IPS-20b (cell line): ENCODE data around the gene NUFIP2.

Experiments
- H3K27ac ChIP-seq: one replicate; pipeline ENCODE4 v1.5.1; 2013; ENCODE audit warnings: low read length
- H3K27me3 ChIP-seq: 2 replicates; pipeline ENCODE4 v1.6.1; 2013; ENCODE audit warnings: mild to moderate bottlenecking, low read length, inconsistent platforms; ENCODE audit not compliant: insufficient read depth
- H3K36me3 ChIP-seq: 2 replicates; pipeline ENCODE4 v1.6.1; 2013; ENCODE audit warnings: low read depth, mild to moderate bottlenecking, inconsistent platforms, low read length, moderate library complexity; ENCODE audit not compliant: insufficient read depth
- H3K4me1 ChIP-seq: 2 replicates; pipeline ENCODE4 v1.6.1; 2013; ENCODE audit warnings: mild to moderate bottlenecking, control low read depth, inconsistent platforms, low read length, moderate library complexity; ENCODE audit not compliant: insufficient read depth
- H3K4me3 ChIP-seq: 2 replicates; pipeline ENCODE4 v1.5.1; 2013; ENCODE audit warnings: mild to moderate bottlenecking, low read length, inconsistent platforms
- H3K9ac ChIP-seq: 2 replicates; pipeline ENCODE4 v1.6.1; 2013; ENCODE audit warnings: low read depth, mild to moderate bottlenecking, inconsistent platforms, low read length, moderate library complexity
- H3K9me3 ChIP-seq: 2 replicates; pipeline ENCODE4 v1.6.1; 2013; ENCODE audit warnings: mild to moderate bottlenecking, low read depth, low read length, inconsistent platforms; ENCODE audit not compliant: insufficient read depth

Gene NUFIP2

DNA sequence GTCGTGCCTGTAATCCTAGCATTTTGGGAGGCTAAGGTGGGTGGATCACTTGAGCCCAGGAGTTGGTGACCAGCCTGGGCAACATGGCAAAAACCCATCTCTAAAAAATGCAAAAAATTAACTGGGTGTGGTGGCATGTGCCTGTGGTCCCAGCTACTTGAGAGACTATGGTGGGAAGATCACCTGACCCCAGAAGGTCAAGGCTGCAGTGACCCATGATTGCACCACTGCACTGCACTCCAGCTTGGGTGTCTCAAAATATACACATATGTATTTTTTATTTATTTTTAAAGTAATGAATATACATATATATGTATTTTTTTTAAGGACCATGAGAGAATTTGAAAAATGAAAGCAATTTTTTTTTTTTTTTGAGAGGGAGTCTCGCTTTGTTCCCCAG, 5.1 kb upstream of the NUFIP2 start:
- Histone ChIP-seq H3K27me3 (no peaks in the 10 kb centered on the region), H3K36me3 (no peaks in the 10 kb centered on the region), H3K4me1 (peaks cover 5% of the 10 kb centered on the region; the same call in 1 of the 2 replicates), H3K9me3 (no peaks in the 10 kb centered on the region), H3K9ac (no peak overlapping the region), H3K4me3 (no peak overlapping the region), H3K27ac (no peak overlapping the region)

DNA sequence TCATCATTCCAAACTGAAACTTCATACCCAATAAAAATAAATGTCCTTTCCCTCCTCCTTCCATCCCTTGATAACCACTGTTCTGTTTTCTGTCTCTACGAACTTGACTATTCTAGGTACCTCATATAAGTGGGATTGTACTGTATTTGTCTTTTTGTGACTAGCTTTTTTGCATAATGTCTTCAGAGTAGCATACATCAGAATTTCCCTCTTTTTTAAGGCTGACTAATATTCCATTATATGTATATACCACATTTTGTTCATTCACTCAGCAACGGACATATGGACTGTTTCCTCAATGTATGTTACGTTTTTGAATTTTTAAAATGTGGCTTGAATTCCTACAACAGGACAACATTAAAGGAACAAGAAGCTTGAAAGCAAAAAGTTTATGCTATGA, 1.5 kb upstream of the NUFIP2 start:
- Histone ChIP-seq H3K4me3 (no peak overlapping the region), H3K27me3 (no peaks in the 10 kb centered on the region), H3K4me1 (peaks cover 5% of the 10 kb centered on the region; the same call in 1 of the 2 replicates), H3K9ac (no peak overlapping the region), H3K27ac (no peak overlapping the region), H3K9me3 (no peaks in the 10 kb centered on the region), H3K36me3 (peaks cover 5% of the 10 kb centered on the region)

DNA sequence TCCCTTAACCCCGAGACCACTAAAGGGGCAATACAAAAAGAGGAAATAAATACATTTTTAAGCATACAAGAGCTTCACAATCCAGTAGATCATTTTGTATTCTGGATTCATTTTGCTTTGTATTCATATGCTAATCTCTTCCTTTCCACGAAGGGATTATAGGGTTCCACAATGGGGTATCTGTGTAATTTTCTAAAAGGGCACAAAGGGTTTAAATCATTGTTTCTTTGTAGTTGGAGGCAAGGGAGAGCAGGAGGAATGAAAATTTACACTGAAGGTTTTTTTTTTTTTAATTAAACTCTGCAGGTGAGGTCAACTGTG, 592 bp upstream of the NUFIP2 start:
- no peaks in the 10 kb centered on the region for H3K27me3 ChIP-seq
- H3K36me3 ChIP-seq = peaks cover 14% of the 10 kb centered on the region
- peak overlapping the region; percentile 84 for H3K27ac ChIP-seq
- H3K9ac ChIP-seq = peak overlapping the region; percentile 97
- peaks cover 5% of the 10 kb centered on the region; the same call in 1 of the 2 replicates for H3K4me1 ChIP-seq
- no peaks in the 10 kb centered on the region for H3K9me3 ChIP-seq
- peak overlapping the region; percentile 95 for H3K4me3 ChIP-seq

DNA sequence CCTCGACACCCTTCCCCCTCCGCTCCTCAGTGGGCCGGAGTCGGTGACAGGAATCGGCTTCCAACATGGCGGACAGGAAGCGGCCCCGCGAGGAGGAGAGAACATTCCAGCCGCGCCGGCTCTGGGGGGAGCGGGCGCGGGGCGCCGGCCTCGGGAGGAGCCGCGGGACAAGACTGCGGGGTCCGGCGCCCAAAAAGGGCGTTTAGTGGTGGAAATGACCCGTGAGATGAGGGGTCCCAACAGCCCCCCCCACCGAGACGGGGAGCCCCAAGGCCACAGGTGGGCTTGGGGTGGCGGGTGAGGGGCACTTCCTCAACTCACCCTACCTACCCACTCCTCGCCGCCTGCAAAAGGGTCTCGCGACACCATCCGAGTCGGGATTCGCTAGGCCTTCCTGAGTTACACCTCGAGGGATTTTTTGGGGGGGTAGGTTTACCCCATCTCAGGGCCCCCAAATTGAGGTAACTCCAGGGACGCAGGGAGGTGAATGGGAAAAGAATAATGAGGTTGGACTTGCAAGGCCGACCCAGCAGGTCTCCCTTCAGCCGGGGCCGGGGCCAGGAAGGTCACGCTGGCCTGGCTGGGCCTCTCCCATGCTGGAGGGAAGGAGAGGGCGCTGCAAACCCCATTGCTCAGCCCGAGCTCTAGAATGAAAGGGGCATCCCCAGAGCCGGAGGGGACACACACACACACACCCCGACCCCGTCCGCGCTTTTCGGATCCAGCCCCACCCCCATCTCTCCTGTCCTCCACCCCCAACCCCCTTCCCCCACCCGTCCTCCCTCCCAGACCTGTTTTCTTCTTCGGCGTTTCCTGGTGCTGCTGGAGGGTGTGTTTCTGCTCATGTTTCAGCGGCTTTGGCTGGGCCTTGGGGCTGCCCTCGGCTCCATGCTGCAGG, 707 bp downstream of the NUFIP2 start:
- Histone ChIP-seq H3K9ac (peak overlapping the region; percentile 97), H3K9me3 (no peaks in the 10 kb centered on the region), H3K27me3 (no peaks in the 10 kb centered on the region), H3K36me3 (peaks cover 26% of the 10 kb centered on the region), H3K4me3 (peak overlapping the region; percentile 95), H3K27ac (peak overlapping the region; percentile 93), H3K4me1 (peaks cover 5% of the 10 kb centered on the region; the same call in 1 of the 2 replicates)

DNA sequence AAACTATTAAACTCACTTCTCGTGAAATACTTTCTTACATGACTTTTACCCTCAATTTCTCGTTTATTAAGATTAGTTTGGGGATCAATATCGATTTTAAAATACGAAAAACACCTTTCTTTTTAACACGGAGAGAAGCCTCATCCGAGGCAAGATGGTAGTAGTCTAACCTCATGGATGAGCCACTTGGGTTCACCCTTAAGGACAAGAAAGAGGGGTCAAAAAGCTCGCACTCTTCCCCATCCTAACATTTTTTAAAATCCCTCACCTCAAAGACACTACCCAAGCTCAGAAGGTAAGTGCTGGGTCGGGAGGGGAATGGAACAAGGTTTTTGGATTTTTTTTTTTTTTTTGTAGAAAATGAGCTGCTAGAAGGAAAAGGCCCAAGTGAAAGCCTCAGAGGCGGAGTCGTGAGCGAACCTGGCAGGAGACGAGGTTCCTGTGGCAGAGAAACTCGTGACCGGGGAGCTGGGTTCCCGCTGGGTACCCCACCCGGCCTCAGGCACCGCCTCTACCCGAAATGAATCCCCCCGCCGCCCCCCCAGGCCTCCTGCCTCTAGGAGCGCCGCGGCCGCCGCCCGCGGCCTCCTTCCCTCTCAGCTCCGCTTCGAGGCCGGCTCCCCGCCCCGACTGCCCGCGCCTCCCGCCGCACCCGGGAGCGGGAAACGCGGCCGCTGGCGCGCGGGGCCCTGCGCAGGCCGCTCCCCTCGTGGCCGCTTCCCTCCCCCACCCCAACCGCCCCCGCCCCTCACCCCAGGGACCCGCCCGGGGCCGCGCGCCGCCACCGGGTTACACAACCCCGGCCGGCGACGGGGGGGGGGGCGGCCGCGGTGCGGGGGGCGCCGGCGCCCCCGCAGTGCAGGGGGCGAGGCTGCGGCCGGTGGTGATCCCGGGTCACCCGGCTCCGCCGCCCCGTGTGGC, 1.6 kb downstream of the NUFIP2 start:
- Histone ChIP-seq H3K4me1 (peaks cover 5% of the 10 kb centered on the region; the same call in 1 of the 2 replicates), H3K36me3 (peaks cover 35% of the 10 kb centered on the region)

DNA sequence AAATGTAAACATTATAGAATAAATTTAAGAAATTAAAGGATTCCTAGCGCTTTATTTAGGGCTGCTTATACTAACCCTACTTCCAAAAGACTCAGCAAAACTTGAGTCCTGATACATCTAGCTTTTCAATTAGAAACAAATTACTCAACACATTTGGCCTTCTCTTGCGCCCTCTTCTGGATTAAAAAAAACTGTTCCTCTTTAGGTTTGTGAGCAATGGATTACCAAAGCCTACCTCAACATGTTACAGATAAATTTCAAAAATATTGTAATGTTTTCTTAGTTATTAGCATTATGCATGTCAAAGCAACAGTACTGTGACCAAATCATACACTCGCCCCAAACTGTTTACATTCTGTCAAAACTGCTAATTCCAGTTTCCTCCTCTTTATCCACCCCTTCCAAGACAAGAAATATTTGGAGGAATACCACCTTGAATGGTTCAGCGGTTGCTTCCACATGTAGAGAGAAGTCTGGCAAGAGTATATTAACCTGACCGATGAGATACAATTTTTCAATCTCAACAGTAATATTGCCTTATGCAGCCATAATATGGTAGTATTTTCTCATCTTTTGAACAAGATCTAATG, 2.7 kb downstream of the NUFIP2 start:
- H3K36me3 ChIP-seq = peaks cover 46% of the 10 kb centered on the region
- no peaks in the 10 kb centered on the region for H3K9me3 ChIP-seq
- peaks cover 5% of the 10 kb centered on the region; the same call in 1 of the 2 replicates for H3K4me1 ChIP-seq
- no peak overlapping the region for H3K27ac ChIP-seq
- peak overlapping the region; percentile 96 for H3K4me3 ChIP-seq
- peak overlapping the region; percentile 91; the same call in 1 of the 2 replicates for H3K9ac ChIP-seq
- H3K27me3 ChIP-seq = no peaks in the 10 kb centered on the region

More for the DNA sequence above, 1.6 kb downstream of the NUFIP2 start:
- peak overlapping the region; percentile 97 for H3K9ac ChIP-seq
- no peaks in the 10 kb centered on the region for H3K27me3 ChIP-seq
- H3K27ac ChIP-seq = peak overlapping the region; percentile 93
- no peaks in the 10 kb centered on the region for H3K9me3 ChIP-seq
- H3K4me3 ChIP-seq = peak overlapping the region; percentile 96

DNA sequence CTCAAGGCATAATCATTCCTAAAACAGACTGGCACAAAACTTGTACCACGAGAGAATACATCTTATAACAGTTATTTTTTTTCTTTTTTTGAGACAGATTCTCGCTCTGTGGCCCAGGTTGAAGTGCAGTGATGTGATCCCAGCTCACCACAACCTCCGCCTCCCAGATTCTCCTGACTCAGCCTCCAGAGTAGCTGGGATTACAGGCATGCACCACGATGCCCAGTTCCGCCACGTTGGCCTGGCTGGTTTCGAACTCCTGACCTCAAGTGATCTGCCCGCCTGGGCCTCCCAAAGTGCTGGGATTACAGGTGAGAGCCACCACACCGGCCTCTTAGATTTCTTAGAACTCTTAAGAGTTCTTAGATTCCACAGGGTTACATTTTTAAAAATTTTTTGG, 4.1 kb downstream of the NUFIP2 start:
- Histone ChIP-seq H3K4me1 (peaks cover 4% of the 10 kb centered on the region), H3K27ac (no peak overlapping the region)

DNA sequence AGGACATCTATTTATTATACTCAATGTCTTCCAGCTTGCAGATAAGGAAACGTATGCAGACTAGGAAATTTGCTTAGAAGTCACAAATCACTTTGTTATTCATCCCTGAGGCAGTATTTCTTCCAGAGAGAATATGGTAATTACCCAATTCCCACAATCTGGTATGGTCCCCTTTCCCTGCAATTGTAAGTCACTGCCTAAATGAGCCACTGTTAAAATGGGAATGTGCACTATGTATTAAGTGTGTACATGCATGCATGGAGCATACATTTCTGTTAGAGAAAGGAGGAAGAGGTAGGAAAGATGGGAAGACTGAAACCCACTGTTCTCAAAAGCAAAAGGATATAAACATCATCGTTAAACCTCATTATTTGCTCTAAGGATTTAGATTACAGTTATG, 10.0 kb downstream of the NUFIP2 start:
- H3K4me3 ChIP-seq = no peak overlapping the region
- H3K9me3 ChIP-seq = no peaks in the 10 kb centered on the region
- H3K9ac ChIP-seq = no peak overlapping the region
- peaks cover 89% of the 10 kb centered on the region for H3K36me3 ChIP-seq
- no peaks in the 10 kb centered on the region for H3K27me3 ChIP-seq
- no peaks in the 10 kb centered on the region; the same call in 1 of the 2 replicates for H3K4me1 ChIP-seq
- H3K27ac ChIP-seq = no peak overlapping the region

More for the DNA sequence above, 4.1 kb downstream of the NUFIP2 start:
- Histone ChIP-seq H3K9ac (no peak overlapping the region), H3K27me3 (no peaks in the 10 kb centered on the region), H3K9me3 (no peaks in the 10 kb centered on the region), H3K36me3 (peaks cover 59% of the 10 kb centered on the region), H3K4me3 (peak overlapping the region; percentile 96; the same call in 1 of the 2 replicates)

DNA sequence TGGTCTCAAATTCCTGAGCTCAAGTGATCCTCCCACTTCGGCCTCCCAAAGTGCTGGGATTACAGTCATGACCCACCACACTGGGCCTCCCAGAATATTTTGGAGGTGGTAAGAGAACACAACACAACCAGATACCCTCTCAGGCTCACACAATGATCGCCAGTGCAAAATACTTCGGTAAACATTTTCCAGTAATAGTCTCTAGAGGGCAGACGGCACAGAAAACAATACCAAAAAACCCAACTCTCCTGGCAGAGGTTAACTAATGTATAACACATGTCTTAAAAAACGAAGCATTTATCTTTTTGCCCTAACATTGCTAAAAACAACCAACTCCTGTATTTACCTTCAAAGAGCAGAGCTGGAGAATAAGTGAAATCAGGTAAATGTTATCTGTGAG, 10.5 kb downstream of the NUFIP2 start:
- H3K36me3 ChIP-seq = peaks cover 89% of the 10 kb centered on the region
- no peaks in the 10 kb centered on the region for H3K27me3 ChIP-seq
- H3K4me3 ChIP-seq = no peak overlapping the region
- H3K27ac ChIP-seq = no peak overlapping the region
- H3K4me1 ChIP-seq = no peaks in the 10 kb centered on the region; the same call in 1 of the 2 replicates
- no peak overlapping the region for H3K9ac ChIP-seq
- no peaks in the 10 kb centered on the region for H3K9me3 ChIP-seq

DNA sequence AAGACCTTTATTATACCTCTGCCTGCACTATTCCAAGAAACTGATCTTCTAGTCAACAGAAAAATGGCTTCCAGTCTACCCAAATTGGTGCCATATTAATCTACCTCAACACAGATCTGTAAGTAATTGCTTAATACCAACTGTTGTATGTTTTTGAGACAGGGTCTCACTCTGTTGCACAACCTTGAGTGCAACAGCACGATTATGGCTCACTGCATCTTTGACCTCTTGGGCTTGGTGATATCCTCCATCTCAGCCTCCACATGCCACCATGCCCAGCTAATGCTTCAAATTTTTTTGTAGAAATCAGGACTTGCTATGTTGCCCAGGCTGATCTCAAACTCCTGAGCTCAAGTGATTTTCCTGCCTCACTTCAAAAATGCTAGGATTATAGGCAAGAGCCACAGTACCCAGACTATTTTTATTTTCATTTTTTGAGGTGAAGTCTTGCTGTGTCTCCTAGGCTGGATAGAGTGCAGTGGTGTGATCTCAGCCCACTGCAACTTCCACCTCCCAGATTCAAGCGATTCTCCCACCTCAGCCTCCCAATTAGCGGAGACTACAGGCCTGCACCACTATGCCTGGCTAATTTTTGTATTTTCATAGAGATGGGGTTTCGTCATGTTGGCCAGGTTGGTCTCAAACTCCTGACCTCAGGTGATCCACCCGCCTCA, 14.4 kb downstream of the NUFIP2 start:
- H3K27me3 ChIP-seq = no peaks in the 10 kb centered on the region
- H3K4me3 ChIP-seq = no peak overlapping the region
- no peak overlapping the region for H3K27ac ChIP-seq
- H3K36me3 ChIP-seq = peaks cover 83% of the 10 kb centered on the region
- H3K9ac ChIP-seq = no peak overlapping the region
- H3K4me1 ChIP-seq = no peaks in the 10 kb centered on the region
- H3K9me3 ChIP-seq = no peaks in the 10 kb centered on the region

DNA sequence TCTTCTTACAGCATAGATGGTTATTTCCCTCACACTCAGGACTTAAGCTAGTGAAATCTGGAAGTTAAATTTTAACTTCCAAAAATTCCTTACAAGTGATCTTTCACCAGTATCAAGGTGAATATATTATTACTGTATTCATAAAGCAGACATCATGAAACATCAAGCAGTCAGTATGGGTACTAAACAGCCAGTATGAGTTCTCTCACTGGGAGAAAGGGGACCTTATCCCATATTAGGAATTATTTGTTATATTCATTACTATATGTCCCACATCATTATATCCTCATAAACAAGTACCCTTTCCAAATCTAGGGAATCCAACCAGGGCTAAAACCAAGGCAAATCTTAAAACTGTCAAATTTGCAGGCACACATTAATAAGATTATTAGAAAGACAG, 15.3 kb downstream of the NUFIP2 start:
- H3K4me3 ChIP-seq = no peak overlapping the region
- peaks cover 85% of the 10 kb centered on the region for H3K36me3 ChIP-seq
- H3K27ac ChIP-seq = no peak overlapping the region
- no peaks in the 10 kb centered on the region for H3K27me3 ChIP-seq
- H3K9me3 ChIP-seq = no peaks in the 10 kb centered on the region
- no peaks in the 10 kb centered on the region for H3K4me1 ChIP-seq
- H3K9ac ChIP-seq = no peak overlapping the region
